ENCODE data around the gene HS3ST2.
A peak's percentile ranks its signal among the peaks of the same experiment; 100 is the strongest.
"Not testable (repeated sequence)": the region's sequence is repeated elsewhere in the genome, so short reads cannot be mapped to it uniquely, and the experiment has no call there.

The HS3ST2 gene

DNA sequence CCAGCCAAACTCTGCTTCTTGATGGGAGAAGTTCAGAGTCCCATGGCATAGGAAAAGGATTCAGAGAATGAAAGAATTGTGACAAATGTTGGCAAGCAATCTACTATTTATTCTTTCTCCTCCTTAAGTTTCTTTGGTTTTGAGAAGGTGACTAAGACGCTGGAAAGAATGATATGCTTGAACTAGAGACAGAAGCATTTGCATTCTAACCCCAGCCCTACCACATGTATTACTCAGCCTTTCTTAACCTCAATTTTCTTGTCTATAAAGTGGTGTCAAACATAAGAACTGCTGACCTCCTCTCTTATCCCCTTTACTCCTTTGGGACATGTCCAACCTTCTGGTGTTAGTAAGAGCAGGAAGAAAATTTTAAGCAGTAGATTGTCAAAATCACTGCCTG lies 124.7 kb downstream of the HS3ST2 start:
- no peak for DNase-seq

DNA sequence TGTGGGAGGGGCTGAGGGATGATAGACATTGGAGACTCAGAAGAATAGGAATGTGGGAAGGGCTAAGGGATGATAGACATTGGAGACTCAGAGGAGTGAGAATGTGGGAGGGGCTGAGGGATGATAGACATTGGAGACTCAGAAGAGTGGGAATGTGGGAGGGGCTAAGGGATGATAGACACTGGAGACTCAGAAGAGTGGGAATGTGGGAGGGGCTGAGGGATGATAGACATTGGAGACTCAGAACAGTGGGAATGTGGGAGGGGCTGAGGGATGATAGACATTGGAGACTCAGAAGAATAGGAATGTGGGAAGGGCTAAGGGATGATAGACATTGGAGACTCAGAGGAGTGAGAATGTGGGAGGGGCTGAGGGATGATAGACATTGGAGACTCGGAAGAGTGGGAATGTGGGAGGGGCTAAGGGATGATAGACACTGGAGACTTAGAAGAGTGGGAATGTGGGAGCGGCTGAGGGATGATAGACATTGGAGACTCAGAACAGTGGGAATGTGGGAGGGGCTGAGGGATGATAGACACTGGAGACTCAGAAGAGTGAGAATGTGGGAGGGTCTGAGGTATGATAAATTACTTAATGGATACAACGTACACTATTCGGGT lies 125.9 kb downstream of the HS3ST2 start:
- not testable (repeated sequence) for DNase-seq

GRCh38 chr16:22941970-22942501 lies 128.1 kb downstream of the HS3ST2 start:
- no peak for DNase-seq

- no peak for DNase-seq
These were observed 128.8 kb downstream of the HS3ST2 start for GRCh38 chr16:22942811-22943210.

DNA sequence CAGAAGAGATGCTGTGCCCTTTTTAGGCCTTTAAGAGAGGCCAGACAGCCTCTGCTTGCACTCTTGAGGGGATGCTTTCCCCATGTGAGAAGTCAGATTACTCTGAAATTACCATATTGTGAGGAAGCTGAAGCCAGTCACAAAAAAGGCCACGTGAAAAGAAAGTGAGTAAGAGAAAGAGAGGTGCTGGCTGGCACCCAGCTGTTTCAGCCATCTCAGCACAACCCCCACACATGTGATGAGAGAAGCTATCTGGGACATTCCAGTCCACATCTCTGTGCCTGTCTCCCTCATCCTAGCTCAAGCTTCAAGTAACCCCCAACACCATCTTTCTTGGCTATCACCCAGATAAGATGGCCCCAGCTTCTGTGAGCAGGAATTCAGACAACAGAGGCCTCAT lies 131.4 kb downstream of the HS3ST2 start:
- no peak for DNase-seq

DNA sequence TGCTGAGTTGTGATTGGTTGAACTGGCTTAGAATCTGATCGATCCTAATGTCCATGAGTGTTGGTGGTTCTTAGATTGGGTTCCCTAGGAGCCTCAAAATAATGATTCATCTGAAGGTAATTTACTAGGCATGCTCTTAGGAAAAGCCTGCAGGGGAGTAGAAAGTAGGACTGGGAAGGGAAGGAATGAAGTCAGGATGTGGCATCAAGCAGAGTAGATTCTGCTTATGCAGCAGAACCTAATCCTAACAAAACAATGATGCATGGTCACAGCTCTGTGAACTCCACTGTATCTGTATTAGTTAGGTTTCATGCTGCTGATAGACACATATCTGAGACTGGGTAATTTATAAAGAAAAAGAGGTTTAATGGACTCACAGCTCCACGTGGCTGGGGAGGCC lies 132.5 kb downstream of the HS3ST2 start:
- DNase-seq = no peak

GRCh38 chr16:22948058-22948602 lies 134.2 kb downstream of the HS3ST2 start:
- DNase-seq = no peak

GRCh38 chr16:22948603-22949368 lies 134.8 kb downstream of the HS3ST2 start:
- peak; percentile 73 for DNase-seq

DNA sequence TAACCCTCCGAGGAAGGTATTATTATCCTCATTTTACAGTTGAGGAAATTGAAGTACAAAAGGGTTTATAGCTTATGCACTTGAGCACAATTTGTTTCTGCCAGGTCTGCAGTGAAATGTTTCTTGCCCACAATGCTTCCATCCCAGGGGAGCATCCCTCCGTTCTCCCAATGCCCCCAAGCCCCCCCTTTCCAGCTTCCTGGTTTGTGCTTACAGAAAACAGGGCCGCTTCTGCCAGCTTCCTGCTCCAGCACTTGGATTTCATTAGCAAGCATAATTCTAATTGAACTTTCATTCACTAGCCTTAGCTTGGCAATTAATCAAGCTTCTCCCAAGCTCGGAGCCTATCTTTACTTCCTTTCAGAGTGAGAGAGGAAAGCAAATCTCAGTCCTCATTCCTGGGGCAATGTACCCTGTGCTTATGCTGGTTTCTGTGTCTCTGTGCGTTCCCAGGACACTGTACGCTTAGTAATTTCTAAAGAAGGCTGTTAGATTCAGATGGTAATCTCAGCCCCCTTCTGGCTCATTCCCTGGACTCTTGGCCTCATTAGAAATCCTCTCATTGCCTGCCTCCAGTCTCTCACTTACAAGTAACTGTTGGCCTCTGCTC lies 141.6 kb downstream of the HS3ST2 start:
- DNase-seq = no peak

GRCh38 chr16:22961206-22961605 lies 147.2 kb downstream of the HS3ST2 start:
- DNase-seq = no peak

GRCh38 chr16:22962905-22963304 lies 148.9 kb downstream of the HS3ST2 start:
- DNase-seq = no peak
